Ovary (tissue), 3 donors: ENCODE results near the gene CBLC.

Experiments used
- CTCF ChIP-seq, 3 donors: fragments of 450-650 bp in 2 of 3; fragments of 200-600 bp in 1 of 3; IDR thresholded peaks; one replicate each; pipeline versions ENCODE4 v1.5.1 to v1.8.0; 2016 to 2022; ENCODE audit warnings: antibody characterized with exemption in 3 of 3, mild to moderate bottlenecking in 1 of 3
- EP300 ChIP-seq: sonication (generic); formaldehyde crosslinking; IDR thresholded peaks from one replicate; pipeline ENCODE4 v1.6.1; 2017; ENCODE audit warnings: antibody characterized with exemption
- donor health status: DM: no; HTN: no; CAD: no.

DNA sequence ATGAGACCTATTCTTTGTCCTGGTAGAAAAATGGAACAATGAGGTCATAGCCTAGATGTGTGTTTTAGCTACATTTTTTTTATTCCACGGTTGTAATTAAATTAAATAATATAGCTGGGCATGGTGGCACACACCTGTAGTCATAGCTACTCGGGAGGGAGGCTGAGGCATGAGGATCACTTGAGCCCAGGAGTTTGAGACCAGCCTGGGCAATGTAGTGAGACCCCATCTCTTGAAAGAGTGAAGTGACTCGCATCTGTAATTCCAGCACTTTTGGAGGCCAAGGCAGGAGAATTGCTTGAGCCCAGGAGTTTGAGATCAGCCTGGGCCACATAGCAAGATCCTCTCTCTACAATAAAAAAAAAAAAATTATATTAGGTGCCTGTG lies 11.7 kb upstream of the CBLC start:
- TF ChIP-seq CTCF (IDR thresholded peaks at IDR 0.05) (no peak), EP300 (no peak)
